Activated naive CD8-positive, alpha-beta T cell (primary cell): Measurements from ENCODE around the gene CACHD1.

ENCODE experiments used
- H3K27ac Mint-ChIP-seq: one replicate; pipeline ENCODE4 v1.8.0; 2021; ENCODE audit warnings: mixed read lengths
- H3K27me3 Mint-ChIP-seq: one replicate; pipeline ENCODE4 v1.8.0; 2021; ENCODE audit warnings: mixed read lengths
- H3K36me3 Mint-ChIP-seq: one replicate; pipeline ENCODE4 v1.8.0; 2021; ENCODE audit warnings: mixed read lengths
- H3K4me1 Mint-ChIP-seq: one replicate; pipeline ENCODE4 v1.8.0; 2021; ENCODE audit warnings: low read depth, mixed read lengths
- H3K4me3 Mint-ChIP-seq: one replicate; pipeline ENCODE4 v1.8.0; 2021; ENCODE audit warnings: mild to moderate bottlenecking, mixed read lengths
- H3K9me3 Mint-ChIP-seq: one replicate; pipeline ENCODE4 v1.8.0; 2021; ENCODE audit warnings: low read depth, mixed read lengths

The CACHD1 gene

DNA sequence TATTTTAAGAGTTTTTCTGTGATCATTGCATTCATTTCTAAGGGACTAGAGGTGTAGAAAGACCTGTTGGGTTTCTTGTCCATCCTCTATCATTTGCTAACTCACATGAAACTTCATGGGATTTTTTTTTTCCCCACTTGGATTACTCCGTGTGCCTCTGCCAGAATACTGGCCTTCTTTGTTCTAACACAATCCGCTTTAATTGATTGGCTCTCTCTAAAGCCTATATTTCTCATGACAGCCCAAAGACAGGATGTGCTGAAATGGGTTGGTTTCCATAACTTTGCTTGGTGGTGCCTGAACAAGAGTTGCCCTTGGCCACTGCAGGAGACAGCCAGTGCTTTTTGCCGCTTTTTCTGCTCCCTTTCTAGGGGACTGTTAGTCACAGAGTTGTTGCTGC is 12.2 kb downstream of the CACHD1 start:
- H3K27me3 Mint-ChIP-seq: no peaks in the 10 kb centered on the region
- H3K4me1 Mint-ChIP-seq: peaks cover 2% of the 10 kb centered on the region
- no peaks in the 10 kb centered on the region for H3K36me3 Mint-ChIP-seq
- no peak overlapping the region for H3K4me3 Mint-ChIP-seq
- H3K9me3 Mint-ChIP-seq: no peaks in the 10 kb centered on the region
- H3K27ac Mint-ChIP-seq: no peak overlapping the region

DNA sequence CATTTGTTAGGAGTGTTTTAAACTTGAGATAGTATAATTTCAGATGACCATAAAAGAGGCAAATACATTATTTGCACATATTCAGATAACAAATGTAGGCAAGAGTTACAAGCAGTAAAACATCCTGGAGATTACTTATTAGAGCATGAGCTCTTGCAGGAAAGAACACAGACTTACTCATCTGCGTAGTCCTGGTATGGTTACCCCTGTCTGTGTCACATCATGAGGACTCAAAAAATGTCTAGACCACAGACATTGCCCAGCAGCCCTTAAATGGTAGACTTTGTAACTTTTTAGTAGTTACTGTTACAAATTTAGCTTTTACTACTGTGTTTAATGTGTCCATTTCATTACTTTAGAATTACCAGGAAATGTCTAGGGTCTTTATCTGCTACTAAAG is 12.8 kb downstream of the CACHD1 start:
- Mint-ChIP-seq H3K4me3 (no peak overlapping the region), H3K4me1 (peaks cover 2% of the 10 kb centered on the region), H3K27ac (no peak overlapping the region), H3K36me3 (no peaks in the 10 kb centered on the region), H3K27me3 (no peaks in the 10 kb centered on the region), H3K9me3 (no peaks in the 10 kb centered on the region)

DNA sequence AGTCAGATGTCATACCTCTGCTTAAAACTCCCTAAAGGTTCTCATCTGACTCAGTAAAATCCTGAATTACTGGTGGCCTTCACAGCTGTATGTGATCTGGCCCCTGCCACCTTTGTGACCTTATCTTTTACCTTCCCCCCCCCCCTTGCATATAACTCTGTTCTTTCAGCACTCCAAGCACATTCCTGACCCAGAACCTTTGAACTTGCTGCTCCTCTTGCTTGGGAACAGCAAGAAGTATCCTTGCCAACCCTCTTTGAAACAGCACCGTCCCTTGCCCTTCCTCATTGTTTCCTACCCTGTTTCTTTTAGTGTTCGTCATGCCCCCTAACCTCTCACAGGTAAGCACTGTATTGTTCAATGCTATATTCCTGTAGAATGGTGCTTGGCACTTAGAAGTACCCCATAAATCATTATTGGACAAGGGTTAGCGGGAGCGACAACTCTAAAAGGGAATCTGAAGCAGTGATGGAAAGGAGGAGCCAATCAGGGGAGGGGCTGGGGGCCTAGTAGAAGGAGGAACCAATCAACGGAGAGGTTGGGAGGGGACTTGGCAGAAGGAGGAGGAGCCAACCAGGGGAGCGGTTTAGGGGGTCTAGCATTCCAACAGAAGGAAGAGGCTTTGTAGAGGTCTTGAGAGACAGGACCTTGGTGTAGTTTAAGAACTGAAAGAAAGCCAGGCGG is 13.9 kb downstream of the CACHD1 start:
- no peaks in the 10 kb centered on the region for H3K9me3 Mint-ChIP-seq
- no peak overlapping the region for H3K4me3 Mint-ChIP-seq
- peaks cover 2% of the 10 kb centered on the region for H3K4me1 Mint-ChIP-seq
- H3K27ac Mint-ChIP-seq: no peak overlapping the region
- H3K27me3 Mint-ChIP-seq: no peaks in the 10 kb centered on the region
- no peaks in the 10 kb centered on the region for H3K36me3 Mint-ChIP-seq

DNA sequence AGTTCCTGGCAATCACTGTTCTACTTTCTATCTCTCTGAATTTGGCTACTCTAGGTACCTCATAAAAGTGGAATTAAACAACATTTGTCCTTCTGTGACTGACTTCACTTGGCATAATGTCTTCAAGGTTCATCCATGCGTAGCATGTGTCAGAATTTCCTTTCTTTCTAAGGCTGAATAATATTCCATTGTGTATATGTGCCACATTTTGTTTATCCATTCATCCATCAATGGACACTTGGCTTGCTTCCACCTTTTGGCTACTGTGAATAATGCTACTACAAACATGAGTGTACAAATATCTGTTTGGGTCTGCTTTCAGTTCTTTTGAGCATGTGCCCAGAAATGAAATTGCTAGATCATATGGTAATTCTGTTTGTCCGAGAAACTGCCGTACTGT is 14.7 kb downstream of the CACHD1 start:
- Mint-ChIP-seq H3K4me1 (peaks cover 3% of the 10 kb centered on the region), H3K9me3 (no peaks in the 10 kb centered on the region), H3K27me3 (peaks cover 1% of the 10 kb centered on the region), H3K27ac (no peak overlapping the region), H3K36me3 (no peaks in the 10 kb centered on the region), H3K4me3 (no peak overlapping the region)

DNA sequence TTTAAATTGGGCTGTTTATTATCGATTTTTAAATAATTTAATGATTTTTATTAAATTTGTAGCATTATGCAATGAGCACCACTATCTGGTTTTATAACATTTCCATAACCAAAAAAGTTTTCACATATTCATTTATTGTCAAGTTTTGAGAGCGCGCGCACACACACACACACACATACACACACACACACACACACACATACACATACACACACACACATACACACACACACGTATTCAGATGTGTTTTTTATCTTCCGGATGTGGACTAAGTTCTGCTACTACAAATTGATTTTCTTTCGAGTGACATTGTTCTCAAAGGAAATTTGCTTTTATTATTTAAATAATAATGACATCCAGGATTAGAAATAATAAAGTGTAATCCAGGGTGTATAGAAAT is 16.3 kb downstream of the CACHD1 start:
- Mint-ChIP-seq H3K4me1 (peaks cover 13% of the 10 kb centered on the region), H3K4me3 (no peak overlapping the region), H3K27ac (no peak overlapping the region), H3K9me3 (no peaks in the 10 kb centered on the region), H3K36me3 (no peaks in the 10 kb centered on the region), H3K27me3 (peaks cover 1% of the 10 kb centered on the region)

DNA sequence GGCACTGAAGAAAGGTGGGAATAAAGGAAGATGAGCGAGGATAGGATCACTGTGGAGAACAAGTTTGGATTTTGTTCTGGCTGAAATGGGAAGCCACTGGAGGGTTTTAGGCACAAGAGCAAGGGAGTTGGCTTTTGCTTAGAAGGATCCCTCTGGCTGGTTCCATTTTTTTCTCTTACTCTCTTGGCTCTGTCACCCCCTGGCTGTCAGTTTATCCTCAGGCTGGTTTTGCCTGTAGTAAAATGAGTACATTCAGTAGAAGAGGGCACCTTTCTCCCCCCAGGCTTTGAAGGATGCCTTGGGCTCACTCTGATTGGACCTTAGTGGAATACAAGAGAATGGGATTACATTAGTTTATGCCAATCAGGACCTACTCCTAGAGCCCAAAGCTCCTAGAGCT is 17.1 kb downstream of the CACHD1 start:
- no peaks in the 10 kb centered on the region for H3K36me3 Mint-ChIP-seq
- no peak overlapping the region for H3K4me3 Mint-ChIP-seq
- peaks cover 1% of the 10 kb centered on the region for H3K27me3 Mint-ChIP-seq
- H3K9me3 Mint-ChIP-seq: no peaks in the 10 kb centered on the region
- no peak overlapping the region for H3K27ac Mint-ChIP-seq
- H3K4me1 Mint-ChIP-seq: peaks cover 14% of the 10 kb centered on the region

DNA sequence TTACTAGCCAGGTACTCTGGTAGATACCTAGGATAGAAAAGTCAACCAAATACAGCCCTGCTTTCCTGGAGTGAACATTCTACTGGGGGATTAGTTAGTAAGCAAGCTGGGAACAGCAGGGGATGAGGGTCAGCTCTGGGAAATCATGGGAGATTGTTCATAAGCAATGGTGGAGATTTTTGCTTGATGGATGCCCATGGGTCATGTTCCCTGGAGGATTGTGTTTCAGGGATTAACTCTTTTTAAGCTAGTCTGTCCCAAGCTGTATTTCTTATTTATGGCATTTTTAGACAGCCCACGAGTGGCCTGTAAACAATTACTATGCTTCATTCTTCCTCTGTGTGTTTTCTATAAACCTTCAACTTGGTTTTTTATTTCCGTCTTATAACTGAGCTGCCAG is 18.9 kb downstream of the CACHD1 start:
- Mint-ChIP-seq H3K36me3 (no peaks in the 10 kb centered on the region), H3K4me1 (peaks cover 13% of the 10 kb centered on the region), H3K27ac (no peak overlapping the region), H3K27me3 (peaks cover 1% of the 10 kb centered on the region), H3K9me3 (no peaks in the 10 kb centered on the region), H3K4me3 (no peak overlapping the region)

DNA sequence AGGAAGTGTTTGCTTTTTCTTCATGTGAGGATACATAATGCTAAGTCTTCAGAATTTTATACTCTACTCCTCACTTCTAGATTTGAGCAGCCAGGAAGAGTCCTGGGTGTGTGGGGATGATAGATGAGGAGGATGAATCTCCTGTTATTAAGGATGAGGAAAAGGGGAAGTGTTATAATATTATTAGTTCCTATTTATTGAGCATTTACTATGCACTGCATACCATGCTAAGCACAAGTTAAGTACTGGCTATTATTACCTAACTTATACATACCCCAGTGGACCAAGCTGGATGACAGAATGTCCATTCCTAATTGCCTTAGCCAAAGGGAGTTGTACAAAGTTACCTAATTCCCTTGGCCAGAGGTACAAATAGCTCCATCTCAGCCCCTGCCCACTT is 19.8 kb downstream of the CACHD1 start:
- peaks cover 1% of the 10 kb centered on the region for H3K27me3 Mint-ChIP-seq
- H3K9me3 Mint-ChIP-seq: no peaks in the 10 kb centered on the region
- no peaks in the 10 kb centered on the region for H3K36me3 Mint-ChIP-seq
- no peak overlapping the region for H3K4me3 Mint-ChIP-seq
- H3K27ac Mint-ChIP-seq: no peak overlapping the region
- H3K4me1 Mint-ChIP-seq: peaks cover 13% of the 10 kb centered on the region

DNA sequence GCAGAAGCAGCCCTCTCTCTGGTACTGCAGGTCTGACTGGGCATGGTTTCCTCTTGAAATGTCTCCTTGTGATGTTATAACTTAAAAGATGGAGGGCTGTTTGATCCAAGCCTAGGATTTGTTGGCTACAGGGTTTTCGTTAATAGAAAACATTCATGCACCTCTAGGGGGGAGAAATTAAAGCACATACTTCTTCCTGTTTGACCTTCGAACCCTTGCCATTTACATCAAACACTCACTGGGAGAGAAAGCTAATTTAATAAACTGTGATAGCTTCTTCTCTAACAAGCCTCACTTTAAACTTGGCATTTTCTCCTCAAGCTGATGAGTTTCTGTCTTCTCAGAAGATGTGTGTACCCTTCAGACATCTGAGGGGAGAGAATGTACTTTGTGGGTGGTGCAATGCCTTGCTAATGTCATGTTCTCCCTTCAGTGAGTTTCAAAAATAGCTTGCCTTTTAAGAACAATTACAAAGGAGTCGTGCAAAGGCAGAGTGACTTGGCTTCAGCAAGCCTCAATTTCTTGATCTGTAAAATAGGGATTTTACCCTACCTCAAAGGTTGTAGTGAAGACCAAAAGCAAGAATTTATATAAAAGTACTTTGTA is 20.4 kb downstream of the CACHD1 start:
- no peak overlapping the region for H3K27ac Mint-ChIP-seq
- H3K9me3 Mint-ChIP-seq: no peaks in the 10 kb centered on the region
- H3K4me3 Mint-ChIP-seq: no peak overlapping the region
- H3K4me1 Mint-ChIP-seq: peaks cover 15% of the 10 kb centered on the region
- H3K27me3 Mint-ChIP-seq: peaks cover 1% of the 10 kb centered on the region
- no peaks in the 10 kb centered on the region for H3K36me3 Mint-ChIP-seq

DNA sequence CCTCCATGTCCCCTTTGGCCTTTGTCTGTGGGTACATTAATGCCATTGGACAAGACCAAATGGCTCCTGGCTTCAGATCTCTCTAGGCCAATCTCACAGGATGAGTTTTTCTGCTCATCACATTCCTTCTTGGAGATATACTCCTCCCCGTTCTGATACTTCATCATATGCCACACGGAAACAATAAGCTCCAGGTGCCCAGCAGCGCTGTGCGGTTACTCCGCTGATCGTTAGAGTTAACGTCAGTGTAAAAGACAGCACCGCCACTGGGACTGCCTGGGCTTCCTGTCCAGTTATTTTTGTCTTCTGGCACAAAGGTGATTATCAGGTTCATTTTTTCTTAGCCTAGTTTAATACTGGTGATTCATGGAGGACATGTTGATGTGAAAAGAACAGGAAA is 22.5 kb downstream of the CACHD1 start:
- peaks cover 1% of the 10 kb centered on the region for H3K27me3 Mint-ChIP-seq

DNA sequence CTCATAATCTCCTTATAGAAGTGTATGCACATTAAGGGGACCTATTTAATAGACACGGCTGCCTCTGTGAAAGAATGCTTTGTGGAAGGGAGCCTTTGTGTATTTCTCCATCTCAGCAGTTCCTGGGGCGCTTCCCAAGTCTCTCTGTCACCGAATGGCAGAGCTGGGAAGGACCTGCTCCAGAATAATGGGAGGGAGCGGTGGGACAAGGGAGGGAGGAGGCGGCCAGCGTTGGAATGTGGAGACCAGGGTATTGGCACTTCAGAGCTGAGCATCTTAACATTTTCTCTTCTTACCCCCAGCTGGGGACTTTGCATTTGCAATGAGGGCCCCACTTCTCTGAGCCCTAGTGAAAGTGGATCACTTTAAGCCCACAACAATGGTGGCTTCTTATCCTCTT is 23.9 kb downstream of the CACHD1 start:
- no peaks in the 10 kb centered on the region for H3K9me3 Mint-ChIP-seq
- no peak overlapping the region for H3K27ac Mint-ChIP-seq
- H3K4me3 Mint-ChIP-seq: no peak overlapping the region
- peaks cover 15% of the 10 kb centered on the region for H3K4me1 Mint-ChIP-seq
- H3K27me3 Mint-ChIP-seq: peaks cover 1% of the 10 kb centered on the region
- no peaks in the 10 kb centered on the region for H3K36me3 Mint-ChIP-seq

More for the DNA sequence above, 22.5 kb downstream of the CACHD1 start:
- H3K9me3 Mint-ChIP-seq: no peaks in the 10 kb centered on the region
- no peak overlapping the region for H3K27ac Mint-ChIP-seq
- no peak overlapping the region for H3K4me3 Mint-ChIP-seq
- peaks cover 15% of the 10 kb centered on the region for H3K4me1 Mint-ChIP-seq
- H3K36me3 Mint-ChIP-seq: no peaks in the 10 kb centered on the region

DNA sequence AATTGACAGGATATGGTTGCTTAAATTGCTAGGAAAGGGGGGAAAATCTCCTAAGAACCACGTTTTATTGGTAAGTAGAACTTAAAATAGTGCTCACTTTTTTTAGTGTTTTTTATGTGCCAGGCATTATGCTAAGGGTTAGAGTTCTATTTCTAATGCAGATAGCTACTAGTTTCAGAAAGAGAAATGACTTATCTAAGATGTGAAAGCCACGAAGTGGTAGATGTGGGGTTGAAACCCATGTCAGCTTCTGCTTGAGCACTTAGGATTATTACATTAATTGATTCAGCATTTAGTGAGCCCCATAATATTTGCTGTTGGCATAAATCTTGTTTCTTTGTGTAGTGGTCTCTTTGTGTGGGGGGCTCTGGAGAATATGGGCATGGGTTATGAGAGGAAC is 24.7 kb downstream of the CACHD1 start:
- H3K4me1 Mint-ChIP-seq: peaks cover 13% of the 10 kb centered on the region
- H3K27me3 Mint-ChIP-seq: no peaks in the 10 kb centered on the region
- no peak overlapping the region for H3K27ac Mint-ChIP-seq
- H3K36me3 Mint-ChIP-seq: no peaks in the 10 kb centered on the region
- H3K4me3 Mint-ChIP-seq: no peak overlapping the region
- no peaks in the 10 kb centered on the region for H3K9me3 Mint-ChIP-seq

DNA sequence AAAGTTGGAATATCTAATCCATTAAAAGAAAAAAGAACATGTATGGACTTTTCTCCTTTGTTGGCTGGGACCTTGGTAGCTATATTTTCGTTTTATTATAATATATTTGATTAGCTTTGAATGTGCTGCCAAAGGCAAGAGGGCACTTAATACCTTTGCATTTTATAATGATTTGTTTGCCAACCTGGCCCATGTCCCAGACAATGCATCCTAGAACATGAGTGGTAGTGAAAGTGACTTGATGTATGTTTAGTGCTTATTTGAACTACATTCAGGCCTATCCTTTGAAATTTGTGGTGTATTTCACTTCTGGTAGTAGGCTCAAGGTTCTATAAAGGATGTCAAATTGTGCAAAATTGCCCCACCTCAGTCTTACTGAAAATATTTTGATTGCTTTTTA is 25.9 kb downstream of the CACHD1 start:
- Mint-ChIP-seq H3K27ac (no peak overlapping the region), H3K4me1 (peaks cover 6% of the 10 kb centered on the region), H3K27me3 (no peaks in the 10 kb centered on the region), H3K9me3 (no peaks in the 10 kb centered on the region), H3K4me3 (no peak overlapping the region), H3K36me3 (no peaks in the 10 kb centered on the region)

DNA sequence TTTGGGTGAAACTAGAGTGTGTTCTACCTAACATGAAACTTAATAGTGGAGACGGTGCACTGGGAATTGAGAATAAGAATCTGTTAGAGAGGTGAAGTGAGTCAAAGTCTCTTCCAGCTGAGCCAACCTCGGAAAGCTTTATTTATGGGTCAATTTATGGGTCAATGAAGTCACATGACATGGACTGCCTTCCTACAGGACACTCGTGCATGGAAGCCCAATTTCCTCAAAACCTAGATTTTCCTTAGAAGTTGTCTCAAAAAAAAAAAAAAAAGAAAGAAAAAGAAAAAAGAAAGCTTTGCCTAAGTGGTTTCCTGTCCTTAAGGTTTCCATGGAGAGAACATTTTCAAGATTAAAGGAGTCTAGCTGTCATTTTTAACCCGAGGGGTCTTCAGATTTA is 26.7 kb downstream of the CACHD1 start:
- Mint-ChIP-seq H3K27me3 (no peaks in the 10 kb centered on the region), H3K4me3 (no peak overlapping the region), H3K9me3 (no peaks in the 10 kb centered on the region), H3K27ac (no peak overlapping the region), H3K4me1 (peaks cover 4% of the 10 kb centered on the region), H3K36me3 (no peaks in the 10 kb centered on the region)

DNA sequence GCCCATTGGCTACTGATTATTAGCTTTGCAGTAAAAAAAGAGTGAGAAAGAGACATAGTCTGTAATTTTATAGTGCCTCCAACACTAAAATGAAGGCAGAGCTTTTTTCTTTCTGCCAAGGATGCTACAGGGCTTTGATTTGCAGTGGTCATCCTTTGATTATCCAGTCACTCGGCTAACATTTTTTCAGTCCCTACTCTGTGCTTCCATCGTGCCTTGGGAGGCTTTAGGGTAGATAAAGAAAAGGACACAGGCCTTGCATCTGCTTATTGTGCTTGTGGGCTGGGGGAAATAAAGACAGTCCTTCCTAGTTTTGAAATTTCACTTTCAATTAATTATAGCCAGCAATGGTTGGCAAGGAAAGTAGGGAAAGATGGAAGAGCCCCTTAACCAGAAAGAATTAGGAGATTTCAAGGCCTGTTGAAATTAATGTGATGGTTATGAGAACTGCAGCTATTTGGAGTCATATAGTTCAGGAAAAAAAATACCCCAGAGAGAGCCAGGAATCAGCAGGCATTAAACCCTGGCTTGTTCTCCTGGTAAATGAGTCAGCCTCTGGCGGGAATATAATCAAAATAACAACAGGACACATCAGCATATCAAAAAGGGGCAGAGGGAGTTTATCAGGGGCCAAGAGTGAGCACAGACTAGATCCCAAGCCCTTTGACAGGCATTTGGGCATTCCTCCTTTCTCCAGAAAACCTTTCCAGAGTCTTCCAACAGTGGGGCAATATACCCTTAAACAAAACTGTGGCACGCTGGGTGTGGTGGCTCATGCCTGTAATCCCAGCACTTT is 27.4 kb downstream of the CACHD1 start:
- Mint-ChIP-seq H3K4me1 (peaks cover 4% of the 10 kb centered on the region), H3K4me3 (no peak overlapping the region), H3K27me3 (no peaks in the 10 kb centered on the region), H3K36me3 (no peaks in the 10 kb centered on the region), H3K9me3 (no peaks in the 10 kb centered on the region), H3K27ac (no peak overlapping the region)
